Ascending aorta (tissue), 2 donors: ENCODE measurements around the gene IL18. TPM values are rescaled to one million over a fixed set of nuclear protein-coding genes. Genes with fewer than 3 reads are reported as not detected.
"Not testable (repeated sequence)": the region's sequence is repeated elsewhere in the genome, so short reads cannot be mapped to it uniquely, and the experiment has no call there.

ENCODE experiments used
- DNase-seq, 2 donors: peaks; one replicate each; pipeline ENCODE4 v3.0.0-alpha.2; 2019; ENCODE audit warnings: low spot score in 2 of 2
- H3K27ac ChIP-seq, 2 donors: fragments of 200-600 bp; sonication (generic); one replicate each; pipeline ENCODE4 v1.5.1; 2016 to 2017; ENCODE audit warnings: mild to moderate bottlenecking in 1 of 2
- H3K27me3 ChIP-seq: fragments of 200-600 bp; sonication (generic); one replicate; pipeline ENCODE4 v1.5.1; 2017
- H3K36me3 ChIP-seq, 2 donors: fragments of 200-600 bp; sonication (generic); one replicate each; pipeline ENCODE4 v1.5.1; 2016
- H3K4me1 ChIP-seq, 2 donors: fragments of 200-600 bp; sonication (generic); one replicate each; pipeline ENCODE4 v1.5.1; 2016 to 2017; ENCODE audit warnings: mild to moderate bottlenecking in 1 of 2
- H3K4me3 ChIP-seq, 2 donors: fragments of 200-600 bp; sonication (generic); one replicate each; pipeline ENCODE4 v1.5.1; 2016 to 2017; ENCODE audit warnings: mild to moderate bottlenecking in 1 of 2
- H3K9me3 ChIP-seq, 2 donors: fragments of 200-600 bp; sonication (generic); one replicate each; pipeline ENCODE4 v1.5.1; 2016
- intact Hi-C: fragments of 100-400 bp; cut with DNase I; formaldehyde crosslinking; loops from one replicate; pipeline ENCODE4 v1.15.1; 2023
- total RNA-seq: library from RNA; depleted of rRNA; stranded (reverse); fragments of >200 nt; gene quantifications from one replicate; pipeline ENCODE4 v1.1.0, GENCODE V29; 2016
- TF ChIP-seq, protein P1 (sequence below), 3 experiments: fragments of 200-600 bp in 2 of 3; fragments of 450-650 bp in 1 of 3; sonication (generic) in 2 of 3; IDR thresholded peaks; one replicate each; pipeline ENCODE4 v1.5.1; 2016 to 2019; ENCODE audit warnings: antibody characterized with exemption in 3 of 3, mild to moderate bottlenecking in 1 of 3, moderate library complexity in 1 of 3

Gene IL18
- total RNA-seq, 1 donor from 2014 or later: 9.0 TPM

DNA sequence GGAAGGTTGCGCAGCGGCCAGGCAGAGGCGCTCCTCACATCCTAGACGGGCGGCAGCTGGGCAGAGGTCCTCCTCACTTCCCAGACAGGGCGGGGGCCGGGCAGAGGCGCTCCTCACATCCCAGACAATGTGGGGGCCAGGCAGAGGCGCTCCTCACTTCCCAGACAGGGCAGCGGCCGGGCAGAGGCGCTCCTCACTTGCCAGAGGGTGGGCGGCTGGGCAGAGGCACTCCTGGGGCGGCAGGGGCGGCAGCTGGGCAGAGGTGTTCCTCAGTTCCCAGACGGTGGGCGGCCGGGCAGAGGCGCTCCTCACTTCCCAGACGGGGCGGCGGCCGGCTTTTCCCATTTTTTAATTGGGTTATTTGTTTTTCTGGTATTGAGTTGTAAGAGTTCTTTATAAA is 42.2 kb upstream of the IL18 start:
- H3K27me3 ChIP-seq: no peaks in the 10 kb centered on the region
- TF ChIP-seq, protein P1, sequence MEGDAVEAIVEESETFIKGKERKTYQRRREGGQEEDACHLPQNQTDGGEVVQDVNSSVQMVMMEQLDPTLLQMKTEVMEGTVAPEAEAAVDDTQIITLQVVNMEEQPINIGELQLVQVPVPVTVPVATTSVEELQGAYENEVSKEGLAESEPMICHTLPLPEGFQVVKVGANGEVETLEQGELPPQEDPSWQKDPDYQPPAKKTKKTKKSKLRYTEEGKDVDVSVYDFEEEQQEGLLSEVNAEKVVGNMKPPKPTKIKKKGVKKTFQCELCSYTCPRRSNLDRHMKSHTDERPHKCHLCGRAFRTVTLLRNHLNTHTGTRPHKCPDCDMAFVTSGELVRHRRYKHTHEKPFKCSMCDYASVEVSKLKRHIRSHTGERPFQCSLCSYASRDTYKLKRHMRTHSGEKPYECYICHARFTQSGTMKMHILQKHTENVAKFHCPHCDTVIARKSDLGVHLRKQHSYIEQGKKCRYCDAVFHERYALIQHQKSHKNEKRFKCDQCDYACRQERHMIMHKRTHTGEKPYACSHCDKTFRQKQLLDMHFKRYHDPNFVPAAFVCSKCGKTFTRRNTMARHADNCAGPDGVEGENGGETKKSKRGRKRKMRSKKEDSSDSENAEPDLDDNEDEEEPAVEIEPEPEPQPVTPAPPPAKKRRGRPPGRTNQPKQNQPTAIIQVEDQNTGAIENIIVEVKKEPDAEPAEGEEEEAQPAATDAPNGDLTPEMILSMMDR (IDR thresholded peaks at IDR 0.05): no peak
- no peaks in the 10 kb centered on the region for H3K9me3 ChIP-seq

DNA sequence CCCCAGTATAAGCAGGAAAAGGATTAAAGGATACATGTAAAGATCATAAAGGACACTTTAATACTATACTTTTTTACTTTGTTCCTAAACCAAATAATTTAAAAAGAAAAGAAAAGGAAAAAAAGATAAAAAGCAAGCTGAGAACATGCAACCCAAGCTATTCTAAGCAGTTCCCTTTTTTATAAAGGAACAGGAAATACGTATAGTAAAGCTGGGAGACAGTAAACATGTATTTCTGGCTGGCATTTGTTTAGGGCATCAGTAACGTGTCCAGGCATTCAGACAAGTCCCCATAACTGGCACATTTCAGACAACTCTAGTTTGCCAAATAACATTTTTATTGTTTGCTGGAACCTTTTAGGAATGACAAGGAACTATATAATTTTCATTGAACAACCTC is 36.4 kb upstream of the IL18 start:
- Histone ChIP-seq H3K4me1 (no peaks in the 10 kb centered on the region), H3K27ac (no peak overlapping the region), H3K9me3 (no peaks in the 10 kb centered on the region), H3K4me3 (no peak overlapping the region), H3K36me3 (no peaks in the 10 kb centered on the region), H3K27me3 (no peaks in the 10 kb centered on the region)
- TF ChIP-seq, protein P1 (IDR thresholded peaks at IDR 0.05): no peak
- no peak for DNase-seq
- intact Hi-C loops: no loop called here

More for the DNA sequence above, 42.2 kb upstream of the IL18 start:
- intact Hi-C loops: no loop called here
- Histone ChIP-seq H3K27ac (no peak overlapping the region), H3K36me3 (no peaks in the 10 kb centered on the region), H3K4me3 (no peak overlapping the region), H3K4me1 (no peaks in the 10 kb centered on the region)
- no peak for DNase-seq

DNA sequence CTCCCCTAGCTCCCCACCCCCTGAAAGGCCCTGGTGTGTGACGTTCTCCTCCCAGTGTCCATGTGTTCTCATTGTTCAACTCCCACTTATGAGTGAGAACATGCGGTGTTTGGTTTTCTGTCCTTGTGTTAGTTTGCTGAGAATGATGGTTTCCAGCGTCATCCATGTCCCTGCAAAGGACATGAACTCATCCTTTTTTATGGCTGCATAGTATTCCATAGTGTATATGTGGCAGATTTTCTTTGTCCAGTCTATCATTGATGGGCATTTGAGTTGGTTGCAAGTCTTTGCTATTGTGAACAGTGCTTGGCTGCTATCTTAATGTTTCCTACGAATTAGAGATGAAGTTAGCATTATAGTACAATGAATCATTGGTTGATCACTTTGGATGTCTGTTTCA is 35.2 kb upstream of the IL18 start:
- H3K9me3 ChIP-seq, H3K36me3 ChIP-seq, intact Hi-C loops, H3K4me3 ChIP-seq, H3K27me3 ChIP-seq, DNase-seq, H3K27ac ChIP-seq, H3K4me1 ChIP-seq: not testable (repeated sequence)

DNA sequence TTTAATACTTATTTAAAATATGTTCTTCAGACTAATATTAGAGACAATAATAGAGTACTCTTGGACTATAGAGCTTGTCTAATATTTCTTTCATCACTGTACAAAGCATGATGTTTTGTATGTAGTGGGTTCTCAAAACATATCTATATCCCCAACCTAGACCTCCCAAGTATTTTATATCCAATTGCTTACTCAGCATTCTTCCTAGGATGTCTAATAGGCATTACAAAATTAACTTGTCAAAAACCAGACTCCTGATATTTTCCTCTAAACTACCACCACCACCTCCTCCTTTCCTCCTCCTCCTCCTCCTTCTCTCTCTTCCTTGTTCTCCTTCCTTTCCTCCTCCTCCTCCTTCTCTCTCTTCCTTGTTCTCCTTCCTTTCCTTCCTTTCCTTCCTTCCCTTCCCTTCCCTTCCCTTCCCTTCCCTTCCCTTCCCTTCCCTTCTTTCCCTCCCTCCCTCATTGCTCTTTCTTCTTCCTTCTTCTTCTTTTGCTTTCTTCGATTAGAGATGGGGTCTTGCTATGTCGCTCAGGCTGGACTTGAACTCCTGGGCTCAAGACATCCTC is 32.7 kb upstream of the IL18 start:
- TF ChIP-seq, protein P1 (IDR thresholded peaks at IDR 0.05): no peak
- no peaks in the 10 kb centered on the region for H3K9me3 ChIP-seq
- no peaks in the 10 kb centered on the region for H3K36me3 ChIP-seq
- DNase-seq: no peak
- H3K27me3 ChIP-seq: no peaks in the 10 kb centered on the region
- intact Hi-C loops: no loop called here
- H3K4me1 ChIP-seq: no peaks in the 10 kb centered on the region
- H3K27ac ChIP-seq: no peak overlapping the region
- no peak overlapping the region for H3K4me3 ChIP-seq

DNA sequence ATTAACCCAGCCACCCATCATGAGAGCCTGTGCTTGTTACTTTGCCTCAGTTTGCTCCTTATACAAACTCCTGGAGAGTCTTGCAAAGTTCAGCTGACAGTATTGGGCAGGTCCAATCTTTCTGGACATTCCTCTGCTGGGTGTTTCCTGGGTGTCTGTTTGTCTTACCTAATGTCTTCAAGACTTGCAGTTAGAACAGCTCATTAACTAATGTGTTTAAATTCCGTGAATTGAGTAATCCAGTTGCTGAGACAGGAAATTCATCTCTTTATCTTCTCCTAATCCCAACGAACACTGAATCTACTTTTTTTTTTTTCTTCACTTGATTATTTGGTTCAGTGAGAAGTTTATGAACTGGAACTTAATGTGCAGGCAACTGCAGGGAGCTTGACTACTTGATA is 32.1 kb upstream of the IL18 start:
- intact Hi-C loops: no loop called here
- TF ChIP-seq, protein P1 (IDR thresholded peaks at IDR 0.05): no peak
- Histone ChIP-seq H3K4me1 (no peaks in the 10 kb centered on the region), H3K27me3 (no peaks in the 10 kb centered on the region), H3K4me3 (no peak overlapping the region), H3K36me3 (no peaks in the 10 kb centered on the region), H3K27ac (no peak overlapping the region), H3K9me3 (no peaks in the 10 kb centered on the region)
- DNase-seq: no peak

DNA sequence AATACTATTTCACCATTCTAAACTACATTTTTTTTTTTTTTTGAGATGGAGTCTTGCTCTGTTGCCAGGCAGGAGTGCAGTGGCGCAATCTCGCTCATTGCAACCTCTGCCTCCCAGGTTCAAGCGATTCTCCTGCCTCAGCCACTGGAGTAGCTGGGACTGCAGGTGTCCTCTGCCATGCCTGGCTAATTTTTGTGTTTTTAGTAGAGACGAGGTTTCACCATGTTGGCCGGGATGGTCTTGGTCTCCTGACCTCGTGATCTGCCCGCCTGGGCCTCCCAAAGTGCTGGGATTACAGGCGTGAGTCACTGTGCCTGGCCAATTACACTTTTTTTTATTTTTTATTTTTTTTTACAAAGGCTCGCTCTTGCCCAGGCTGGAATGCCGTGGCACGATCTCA is 31.2 kb upstream of the IL18 start:
- H3K4me3 ChIP-seq, DNase-seq, H3K4me1 ChIP-seq, H3K27me3 ChIP-seq, H3K36me3 ChIP-seq, intact Hi-C loops, H3K27ac ChIP-seq, H3K9me3 ChIP-seq: not testable (repeated sequence)

DNA sequence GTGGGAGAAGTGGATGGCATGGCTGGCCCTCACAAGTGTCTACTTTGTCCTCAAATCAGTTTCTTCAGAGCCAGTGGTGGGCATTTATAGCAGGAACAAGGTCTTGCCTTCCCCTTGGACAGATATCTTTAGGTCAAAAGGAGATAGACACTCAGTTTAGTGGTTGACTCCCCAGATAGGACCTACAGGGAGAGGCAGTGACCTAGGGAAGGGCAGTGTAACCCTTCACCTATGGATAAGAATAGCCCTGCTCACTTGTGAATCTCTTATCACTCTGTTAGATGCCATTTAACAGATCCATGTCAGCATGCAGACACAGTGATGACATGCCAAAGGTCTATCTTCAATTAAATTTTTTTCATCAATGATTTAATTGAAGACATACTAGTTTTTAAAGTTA is 22.4 kb upstream of the IL18 start:
- DNase-seq: no peak
- Histone ChIP-seq H3K4me1 (no peaks in the 10 kb centered on the region), H3K9me3 (no peaks in the 10 kb centered on the region), H3K27me3 (no peaks in the 10 kb centered on the region), H3K4me3 (no peak overlapping the region), H3K36me3 (no peaks in the 10 kb centered on the region), H3K27ac (no peak overlapping the region)
- TF ChIP-seq, protein P1 (IDR thresholded peaks at IDR 0.05): no peak
- intact Hi-C loops: no loop called here
